HG03039 (cell line): Measurements from ENCODE around the gene DNAAF8.
"Not testable (repeated sequence)": the region's sequence is repeated elsewhere in the genome, so short reads cannot be mapped to it uniquely, and the experiment has no call there.

Source experiments
- ATAC-seq: cut with Tn5 transposase; IDR thresholded peaks from one replicate; pipeline ENCODE4 v1.9.1; 2021; ENCODE audit warnings: mild to moderate bottlenecking, moderate library complexity; ENCODE audit not compliant: unreplicated experiment

DNAAF8 gene

DNA sequence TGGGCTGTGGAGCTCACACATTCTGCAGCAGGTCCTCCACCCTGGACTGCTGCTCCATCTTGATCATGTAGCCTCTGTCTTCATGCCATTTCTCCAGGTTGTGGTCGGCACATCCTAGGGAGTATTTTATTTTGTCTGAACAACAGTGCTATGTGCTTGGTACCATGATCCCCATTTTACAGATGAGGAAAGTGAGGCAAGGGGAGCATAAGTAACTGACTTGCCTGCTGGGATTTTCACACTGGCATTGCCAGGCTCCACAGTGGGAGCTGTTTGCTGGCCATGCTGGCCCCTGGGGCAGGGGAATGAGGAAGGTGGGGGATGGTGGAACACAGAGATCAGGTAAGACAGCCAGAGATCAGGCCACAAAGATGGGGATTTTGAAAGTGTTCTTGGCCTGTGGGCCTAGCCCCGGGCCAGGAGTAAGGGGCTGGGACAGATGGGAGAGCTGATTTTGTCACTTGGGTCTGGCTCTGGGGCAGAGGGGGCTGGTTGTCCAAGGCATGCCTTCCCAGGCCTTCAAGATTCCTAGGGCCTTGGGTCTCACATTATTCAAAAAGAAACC, 41.9 kb downstream of the DNAAF8 start:
- no peak for ATAC-seq

DNA sequence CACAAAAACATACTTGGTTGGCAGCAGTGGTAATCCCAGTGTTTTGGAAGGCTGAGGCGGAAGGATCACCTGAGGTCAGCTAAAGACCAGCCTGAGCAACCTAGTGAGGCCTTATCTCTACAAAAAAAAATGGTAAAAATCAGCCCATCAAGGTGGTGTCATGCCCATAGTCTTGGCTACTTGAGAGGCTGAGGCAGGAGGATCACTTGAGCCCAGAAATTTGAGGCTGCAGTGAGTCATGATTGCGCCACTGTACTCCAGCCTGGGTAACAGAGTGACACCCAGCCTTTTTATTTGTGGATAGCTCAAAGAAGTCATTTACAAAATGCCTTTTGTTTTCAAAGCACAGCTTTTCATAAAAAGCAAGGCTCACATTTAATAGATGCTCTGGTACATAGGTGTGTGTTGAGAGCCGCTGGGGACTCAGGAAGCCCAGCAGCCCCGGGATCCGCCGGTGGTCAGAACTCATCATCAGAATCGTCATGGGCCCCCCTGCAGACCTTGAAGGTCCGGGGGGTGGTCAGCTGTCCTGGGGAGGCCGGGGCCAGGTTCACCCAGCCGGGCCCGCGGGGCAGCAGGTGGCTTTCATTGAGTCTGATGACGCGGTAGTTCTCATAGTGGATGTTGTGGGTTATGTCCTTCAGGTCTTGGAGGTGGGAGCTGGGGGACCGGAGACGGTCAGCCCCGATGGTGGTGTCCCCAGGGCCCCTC, 43.2 kb downstream of the DNAAF8 start:
- ATAC-seq, result no peak

DNA sequence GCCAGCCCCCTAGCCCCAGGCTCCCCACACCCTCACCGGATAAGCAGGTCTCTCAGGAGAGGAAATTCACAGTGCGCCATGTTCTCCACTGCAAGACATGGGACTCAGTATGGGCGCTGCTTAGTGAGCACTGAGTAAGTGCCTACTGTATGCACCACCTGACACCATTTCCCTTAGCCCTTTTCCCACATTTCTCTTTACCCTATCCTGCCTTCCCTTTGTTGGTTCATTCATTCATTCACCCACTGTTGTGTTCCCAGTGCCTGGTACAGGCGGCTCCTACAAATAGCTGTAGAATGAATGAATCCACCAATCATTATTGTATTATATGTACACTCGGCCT, 43.7 kb downstream of the DNAAF8 start:
- no peak for ATAC-seq

DNA sequence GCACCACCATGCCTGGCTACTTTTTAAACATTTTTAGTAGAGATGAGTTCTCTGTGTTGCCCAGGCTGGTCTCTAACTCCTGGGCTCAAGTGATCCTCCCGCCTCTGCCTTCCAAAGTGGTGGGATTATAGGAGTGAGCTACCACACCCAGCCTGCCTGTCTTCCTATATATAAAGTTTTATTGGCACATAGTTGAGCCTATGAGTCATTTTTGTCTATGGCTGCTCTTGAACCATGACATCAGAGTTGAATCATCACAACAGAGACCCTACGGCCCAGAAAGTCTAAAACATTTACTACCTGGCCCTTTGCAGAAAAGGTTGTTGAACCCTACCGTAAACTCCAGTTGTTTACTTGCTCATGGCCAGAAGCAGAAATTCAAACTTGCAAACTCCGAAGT, 45.9 kb downstream of the DNAAF8 start:
- no peak for ATAC-seq

DNA sequence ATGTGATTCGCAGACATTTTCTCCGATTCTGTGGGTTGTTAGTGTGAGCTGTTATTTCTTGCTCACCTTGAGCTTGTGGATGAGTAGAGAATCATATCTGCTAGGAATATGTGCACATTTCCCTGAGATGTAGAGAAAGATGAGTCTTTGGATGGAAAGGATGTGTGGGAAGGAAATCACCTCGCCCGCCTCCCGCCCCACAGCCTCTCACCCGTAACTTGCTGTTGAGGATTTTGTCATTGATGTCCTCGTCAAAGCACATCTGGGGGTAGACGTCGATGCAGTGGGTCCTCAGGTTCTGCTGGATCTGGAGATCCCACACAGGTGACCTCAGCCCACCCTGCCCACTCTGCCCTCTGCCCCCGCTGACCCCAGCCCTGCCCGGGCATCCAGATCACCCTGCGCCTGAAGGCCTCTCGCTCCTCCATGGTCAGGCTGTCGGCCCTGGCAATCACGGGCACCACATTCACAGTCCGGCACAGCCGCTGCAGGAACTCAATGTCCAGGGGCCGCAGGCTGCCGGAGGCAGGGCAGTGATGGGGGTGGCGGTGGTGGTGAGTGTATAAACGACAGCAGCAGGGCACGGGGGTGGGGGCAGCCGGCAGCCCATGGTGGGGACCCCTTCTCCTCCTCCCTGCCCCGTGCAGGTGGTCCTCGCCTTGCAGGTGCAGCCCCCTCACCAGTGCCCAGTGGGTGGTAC, 49.1 kb downstream of the DNAAF8 start:
- ATAC-seq, result no peak

DNA sequence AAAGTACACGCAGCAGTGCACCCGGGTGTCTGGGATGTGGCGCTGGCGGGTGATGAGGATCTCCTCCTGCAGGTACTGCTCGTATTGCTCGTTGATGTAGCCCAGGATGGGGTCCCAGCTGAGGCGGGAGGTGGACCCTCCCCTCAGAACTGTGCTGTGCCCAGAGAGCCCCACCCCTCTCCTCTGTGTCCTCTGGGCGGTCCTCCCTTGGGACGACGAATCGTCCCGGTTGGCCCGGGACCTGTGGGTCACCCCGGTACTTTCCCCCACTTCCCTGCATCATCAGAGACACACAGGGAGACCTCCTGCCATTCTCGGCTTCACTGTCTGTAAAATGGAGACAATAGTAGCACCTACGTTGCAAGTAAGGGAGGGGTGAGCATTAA, 49.6 kb downstream of the DNAAF8 start:
- ATAC-seq, result no peak

DNA sequence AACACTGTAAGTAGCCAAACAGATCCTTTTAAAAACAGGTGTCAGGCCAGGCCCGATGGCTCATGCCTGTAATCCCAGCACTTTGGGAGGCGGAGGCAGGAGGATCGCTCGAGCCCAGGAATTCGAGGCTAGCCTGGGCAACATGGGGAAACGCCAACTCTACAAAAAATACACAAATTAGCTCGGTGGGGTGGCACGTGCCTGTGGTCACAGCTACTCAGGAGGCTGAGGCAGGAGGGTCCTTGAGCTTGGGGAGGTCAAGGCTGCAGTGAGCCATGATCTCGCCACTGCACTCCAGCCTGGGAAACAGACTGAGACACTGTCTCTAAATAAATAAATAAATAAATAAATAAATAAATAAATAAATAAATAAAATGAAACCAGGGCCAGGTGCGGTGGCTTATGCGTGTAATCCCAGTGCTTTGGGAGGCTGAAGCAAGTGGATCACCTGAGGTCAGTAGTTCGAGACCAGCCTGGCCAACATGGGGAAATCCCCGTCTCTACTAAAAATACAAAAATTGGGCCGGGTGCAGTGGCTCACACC, 50.2 kb downstream of the DNAAF8 start:
- not testable (repeated sequence) for ATAC-seq

DNA sequence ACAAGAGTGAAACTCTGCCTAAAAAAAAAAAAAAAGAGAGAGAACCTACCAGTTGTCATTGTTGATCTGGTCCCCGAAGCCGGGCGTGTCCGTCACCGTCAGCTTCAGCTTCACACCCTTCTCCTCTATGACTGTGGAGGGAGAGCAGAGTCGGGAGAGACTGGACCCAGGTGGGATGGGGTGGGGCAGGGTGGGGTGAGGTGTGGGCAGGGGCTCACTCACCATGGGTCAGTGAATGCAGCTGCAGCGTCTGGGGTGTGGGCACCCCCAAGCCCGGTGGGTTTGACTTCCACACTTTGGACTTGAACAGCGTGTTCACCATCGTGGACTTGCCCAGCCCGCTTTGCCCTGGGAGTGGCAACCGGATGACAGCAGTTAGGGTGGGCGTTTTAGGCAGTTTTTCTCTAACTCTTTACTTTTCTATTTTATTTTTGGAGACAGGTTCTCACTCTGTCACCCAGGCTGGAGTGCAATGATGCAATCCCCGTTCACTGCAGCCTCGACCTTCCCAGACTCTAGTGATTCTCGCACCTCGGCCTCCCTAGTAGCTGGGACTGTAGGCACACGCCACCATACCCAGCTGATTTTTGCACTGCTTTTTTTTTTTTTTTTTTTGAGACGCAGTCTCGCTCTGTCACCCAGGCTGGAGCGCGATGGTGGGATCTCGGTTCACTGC, 51.6 kb downstream of the DNAAF8 start:
- no peak for ATAC-seq

DNA sequence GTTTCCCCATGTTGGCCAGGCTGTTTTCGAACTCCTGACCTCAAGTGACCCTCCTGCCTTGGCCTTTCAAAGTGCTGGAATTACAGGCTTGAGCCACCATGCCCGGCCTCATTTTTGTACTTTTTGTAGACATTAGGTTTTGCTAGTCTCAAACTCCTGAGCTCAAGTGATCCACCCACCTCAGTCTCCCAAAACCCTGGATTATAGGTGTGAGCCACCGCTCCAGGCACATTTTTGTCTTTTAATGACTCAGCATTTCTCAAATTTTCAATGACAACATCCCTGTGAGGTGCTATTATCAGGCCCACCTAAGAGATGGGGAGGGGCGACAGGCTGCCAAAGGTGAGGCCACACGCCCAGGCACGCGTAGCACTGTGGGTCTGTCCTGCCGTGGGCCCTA, 52.7 kb downstream of the DNAAF8 start:
- ATAC-seq, result no peak

DNA sequence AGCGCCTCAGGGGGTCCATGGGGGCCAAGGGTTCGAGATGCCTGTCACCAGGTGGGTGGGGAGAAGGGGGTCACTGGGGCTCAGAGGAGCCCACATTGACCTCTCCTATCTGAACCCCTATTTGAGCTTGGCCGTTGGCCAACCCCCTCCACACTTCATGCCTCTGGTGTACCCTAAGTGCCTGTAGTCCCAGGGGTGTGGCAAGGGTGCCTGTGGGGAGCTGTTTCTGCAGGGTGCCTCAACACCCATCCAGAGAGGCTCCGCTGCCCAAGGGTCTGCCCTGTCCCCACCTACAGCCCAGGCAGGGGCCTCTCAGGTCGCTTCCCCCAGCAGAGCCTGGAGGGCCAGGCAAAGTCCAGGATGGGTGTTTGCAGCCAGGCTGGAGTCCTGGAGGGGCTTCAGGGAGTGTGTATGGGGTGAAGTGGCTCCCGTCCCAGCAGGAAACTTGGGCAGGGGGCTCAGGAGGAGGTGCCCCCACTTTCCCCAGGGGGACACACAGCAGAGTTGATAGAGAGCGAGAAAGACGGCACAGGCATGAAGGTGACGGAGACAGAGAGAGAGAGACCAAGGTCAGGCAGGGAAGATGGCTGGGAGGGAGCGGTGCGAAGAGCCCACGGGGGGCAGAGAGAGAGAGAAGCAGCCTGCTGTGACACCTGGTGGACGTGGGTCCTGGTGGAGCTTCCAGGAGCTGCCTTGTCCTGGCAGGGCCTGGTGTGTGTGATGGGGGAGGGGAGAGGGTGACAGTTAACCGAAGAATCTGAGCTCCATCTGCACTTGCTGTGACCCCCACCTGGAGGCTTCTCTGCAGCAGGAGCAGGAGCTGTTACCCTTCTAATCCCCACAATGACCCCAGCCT, 53.5 kb downstream of the DNAAF8 start, which contains the start of gene SEPTIN12:
Gene SEPTIN12, minus strand, starts transcription at position 719 of the 856 bp plus-strand sequence. Its CDS starts 700 bp downstream, at position 19.
- ATAC-seq, result no peak

DNA sequence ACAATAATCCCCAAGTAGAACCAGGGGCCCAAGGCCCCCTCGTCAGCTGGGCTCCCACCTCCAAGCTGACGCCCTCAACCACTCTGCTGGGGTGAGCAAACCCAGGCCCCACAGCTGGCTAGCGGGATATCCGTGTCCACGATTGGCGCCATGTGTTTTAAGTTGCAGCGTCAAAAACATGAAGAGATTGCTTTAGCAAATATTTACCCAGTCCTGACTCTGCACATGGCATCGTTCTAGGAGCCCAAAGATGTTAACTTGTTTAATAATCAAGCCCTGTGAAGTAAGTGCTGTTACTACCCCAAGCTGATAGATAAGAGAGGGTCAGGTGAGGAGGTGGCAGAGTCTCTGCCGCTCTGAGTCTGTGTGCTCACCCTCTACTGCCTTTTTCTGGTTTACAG, 54.2 kb downstream of the DNAAF8 start:
- no peak for ATAC-seq

DNA sequence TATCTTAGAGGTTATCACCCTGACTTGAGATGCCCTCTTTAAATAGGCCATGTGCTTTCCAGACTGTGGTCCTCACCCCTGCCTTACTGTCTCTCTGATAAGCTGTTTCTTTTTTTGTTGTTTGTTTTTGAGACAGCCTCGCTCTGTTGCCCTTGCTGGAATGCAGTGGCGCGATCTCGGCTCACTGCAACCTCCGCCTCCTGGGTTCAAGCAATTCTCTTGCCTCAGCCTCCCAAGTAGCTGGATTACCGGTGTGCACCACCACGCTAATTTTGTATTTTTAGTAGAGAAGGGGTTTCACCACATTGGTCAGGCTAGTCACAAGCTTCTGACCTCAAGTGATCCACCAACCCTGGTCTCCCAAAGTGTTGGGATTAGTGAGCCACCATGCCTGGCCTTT, 54.6 kb downstream of the DNAAF8 start:
- ATAC-seq, result no peak

DNA sequence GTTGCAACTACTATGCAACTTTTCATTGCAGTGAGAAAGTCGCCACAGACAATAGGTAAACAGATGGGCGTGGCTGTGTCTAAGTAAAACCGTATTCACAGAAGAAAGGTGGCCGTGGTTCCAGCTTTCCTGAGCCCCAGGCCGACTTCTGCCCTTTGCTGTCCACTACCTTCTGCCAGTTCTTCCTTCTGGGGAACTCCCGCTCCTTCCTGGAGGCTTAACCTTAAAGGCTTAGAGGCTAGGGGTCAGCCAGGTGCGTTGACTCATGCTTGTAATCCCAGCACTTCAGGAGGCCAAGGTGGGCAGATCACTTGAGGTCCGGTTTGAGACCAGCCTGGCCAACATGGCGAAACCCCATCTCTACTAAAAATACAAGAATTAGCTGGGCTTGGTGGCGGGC, 55.9 kb downstream of the DNAAF8 start:
- no peak for ATAC-seq

DNA sequence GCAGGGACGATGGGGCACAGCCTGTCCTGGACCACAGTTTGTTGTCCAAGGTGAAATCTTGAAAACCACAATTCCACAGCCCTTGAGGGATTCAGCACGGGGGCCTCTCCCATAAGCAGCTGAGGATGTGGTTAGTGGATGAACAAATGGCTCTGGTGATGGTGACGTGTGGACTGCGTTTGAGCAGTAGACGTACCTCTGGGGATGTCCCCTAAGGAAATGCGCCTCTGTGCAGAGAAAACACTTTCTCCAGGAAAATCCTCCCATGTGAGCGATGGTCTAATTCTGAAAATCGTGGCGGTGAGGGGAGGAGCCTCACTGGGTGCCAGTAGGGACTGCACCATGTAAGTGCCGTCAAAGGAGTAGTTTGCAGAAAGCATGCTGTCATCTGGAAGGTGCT, 56.5 kb downstream of the DNAAF8 start:
- ATAC-seq, result no peak

DNA sequence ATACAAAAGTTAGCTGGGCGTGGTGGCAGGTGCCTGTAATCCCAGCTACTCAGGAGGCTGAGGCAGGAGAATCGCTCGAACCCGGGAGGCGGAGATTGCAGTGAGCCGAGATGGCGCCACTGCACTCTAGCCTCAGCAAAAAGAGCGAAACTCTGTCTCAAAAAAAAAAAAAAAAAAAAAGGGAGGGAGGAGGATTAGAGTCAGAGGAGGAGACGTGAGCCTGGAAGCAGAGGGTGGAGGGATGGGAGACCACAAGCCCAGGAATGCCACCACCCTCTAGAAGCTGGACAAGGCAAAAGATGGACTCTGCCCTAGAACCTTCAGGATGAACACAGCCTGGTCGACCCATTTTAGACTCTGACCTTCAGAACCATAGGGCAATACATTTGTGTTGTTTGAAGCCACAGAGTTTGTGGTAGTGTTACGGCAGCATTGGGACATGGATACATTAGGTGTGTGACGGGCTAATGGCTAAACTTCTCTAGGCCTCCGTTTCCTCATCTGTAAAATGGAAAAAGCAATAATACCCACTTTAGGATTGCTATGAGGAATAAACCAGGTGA, 58.7 kb downstream of the DNAAF8 start:
- no peak for ATAC-seq

DNA sequence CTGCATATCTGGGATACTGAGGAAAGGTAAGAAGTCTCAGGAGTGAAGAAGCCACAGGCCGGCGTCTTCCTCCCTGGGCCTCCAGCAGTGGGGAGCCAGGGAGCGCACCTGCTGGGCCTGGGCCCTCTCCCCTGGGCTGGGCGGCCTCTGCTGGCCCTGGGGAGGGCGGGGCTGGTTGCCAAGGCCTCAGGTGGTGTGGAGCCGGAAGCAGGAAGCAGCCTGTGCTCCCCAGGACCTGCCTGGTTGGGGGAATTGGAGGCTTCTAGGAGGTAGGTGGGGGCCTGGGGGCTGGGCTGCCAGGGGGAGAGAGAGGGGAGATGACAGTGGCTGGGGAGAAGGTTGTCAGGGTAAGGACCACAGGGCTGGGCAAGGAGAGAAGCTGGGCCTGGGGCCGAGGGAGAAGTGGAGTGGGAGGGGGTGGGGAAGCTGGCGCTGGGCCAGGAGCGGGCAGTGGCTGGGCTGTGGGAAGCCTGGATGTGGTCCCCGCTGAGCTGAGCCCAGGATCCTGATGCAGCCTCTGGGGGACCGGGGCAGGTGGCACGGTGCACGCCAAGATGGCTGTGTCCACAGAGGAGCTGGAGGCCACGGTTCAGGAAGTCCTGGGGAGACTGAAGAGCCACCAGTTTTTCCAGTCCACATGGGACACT, 61.0 kb downstream of the DNAAF8 start, which contains the start of gene SMIM22:
Gene SMIM22, plus strand, starts transcription at position 189 of the 647 bp plus-strand sequence. Its CDS starts 366 bp downstream, at position 555.
- no peak for ATAC-seq

DNA sequence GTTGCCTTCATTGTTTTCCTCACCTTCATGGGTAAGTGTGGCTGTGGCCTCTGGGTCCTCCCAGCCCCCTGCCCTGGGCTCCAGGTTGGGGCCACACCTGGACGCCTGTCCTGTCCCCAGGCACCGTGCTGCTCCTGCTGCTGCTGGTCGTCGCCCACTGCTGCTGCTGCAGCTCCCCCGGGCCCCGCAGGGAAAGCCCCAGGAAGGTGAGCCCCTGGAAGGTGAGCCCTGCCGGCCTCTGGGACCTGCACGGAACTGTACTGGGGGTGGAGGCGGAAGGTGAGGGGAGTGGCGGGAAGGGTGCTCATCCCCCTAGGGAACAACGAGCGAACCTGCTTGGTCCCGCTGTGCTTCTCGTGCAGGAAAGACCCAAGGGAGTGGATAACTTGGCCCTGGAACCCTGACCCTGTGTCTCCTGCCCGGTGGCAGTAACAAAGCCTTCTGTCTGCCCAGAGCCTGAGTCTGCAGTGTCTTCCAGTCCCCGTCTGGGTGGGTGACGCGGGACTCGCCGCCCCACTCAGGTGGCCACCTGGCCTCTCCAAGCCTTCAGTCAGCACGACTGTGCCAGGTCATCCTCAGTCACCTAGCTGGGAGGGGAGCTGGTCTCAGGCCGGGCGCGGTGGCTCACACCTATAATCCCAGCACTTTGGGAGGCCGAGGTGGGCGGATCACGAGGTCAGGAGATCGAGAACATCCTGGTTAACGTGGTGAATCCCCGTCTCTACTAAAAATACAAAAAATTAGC, 61.7 kb downstream of the DNAAF8 start:
- ATAC-seq, result no peak

DNA sequence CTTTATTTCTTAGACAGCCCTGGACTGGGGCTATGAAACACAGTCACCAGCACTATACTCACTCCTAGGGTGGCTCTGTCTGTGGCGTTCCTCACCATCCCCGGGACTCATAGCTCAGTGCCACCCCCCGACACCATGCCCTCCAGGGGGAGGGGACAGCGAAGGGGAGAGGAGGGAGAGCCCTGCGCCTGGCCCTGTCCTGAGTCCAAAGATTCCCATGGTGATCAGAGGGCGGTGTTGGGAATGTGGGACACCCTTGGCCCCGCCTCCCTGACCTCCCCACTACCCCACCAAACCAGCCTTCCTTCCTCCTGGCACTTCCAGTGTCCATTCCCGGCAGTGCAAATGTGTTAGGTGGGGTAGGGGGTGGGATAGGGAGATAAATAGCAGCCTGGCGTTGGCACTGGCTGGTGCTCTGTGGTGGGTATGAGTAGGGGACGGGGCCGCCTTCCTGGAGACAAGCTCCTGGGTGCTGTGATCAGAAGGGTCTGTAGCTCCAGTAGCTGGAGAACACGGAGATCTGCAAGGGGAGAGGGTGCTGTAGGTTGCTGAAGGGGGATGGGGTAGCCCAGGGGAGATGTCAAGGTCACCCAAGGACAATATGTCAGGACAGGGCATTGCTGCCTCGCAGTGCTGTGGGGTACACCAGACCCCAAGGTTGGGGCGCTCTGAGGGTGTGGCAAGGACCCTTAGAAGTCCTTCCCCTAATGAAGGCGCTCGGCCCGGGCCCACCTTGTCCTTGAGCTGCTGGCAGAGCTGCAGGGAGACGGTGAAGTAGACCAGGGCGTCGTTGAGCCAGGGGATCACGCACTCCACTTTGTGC, 62.9 kb downstream of the DNAAF8 start:
- ATAC-seq, result no peak
